ENCODE measurements around the gene ACER3.

DNA sequence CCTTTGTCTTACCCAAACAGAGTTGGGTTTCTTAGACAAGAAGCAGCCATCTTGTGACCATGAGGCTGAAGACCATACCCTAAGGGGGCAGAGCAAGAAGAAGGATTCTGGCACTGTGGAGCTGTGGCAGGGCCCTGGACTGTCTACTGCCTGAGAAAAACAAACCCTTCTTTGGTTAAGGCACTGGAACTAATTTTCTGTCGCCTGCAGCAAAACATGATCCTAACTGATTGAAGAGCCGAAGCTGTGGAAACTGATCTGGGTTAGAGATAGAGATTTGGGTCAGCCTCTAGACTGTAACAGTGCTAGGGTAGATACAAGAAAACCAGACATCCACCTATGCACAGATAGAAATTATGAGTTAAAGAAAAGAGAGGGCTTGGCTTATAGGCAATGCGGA lies 11.3 kb upstream of the ACER3 start:
- TF ChIP-seq, protein P1, sequence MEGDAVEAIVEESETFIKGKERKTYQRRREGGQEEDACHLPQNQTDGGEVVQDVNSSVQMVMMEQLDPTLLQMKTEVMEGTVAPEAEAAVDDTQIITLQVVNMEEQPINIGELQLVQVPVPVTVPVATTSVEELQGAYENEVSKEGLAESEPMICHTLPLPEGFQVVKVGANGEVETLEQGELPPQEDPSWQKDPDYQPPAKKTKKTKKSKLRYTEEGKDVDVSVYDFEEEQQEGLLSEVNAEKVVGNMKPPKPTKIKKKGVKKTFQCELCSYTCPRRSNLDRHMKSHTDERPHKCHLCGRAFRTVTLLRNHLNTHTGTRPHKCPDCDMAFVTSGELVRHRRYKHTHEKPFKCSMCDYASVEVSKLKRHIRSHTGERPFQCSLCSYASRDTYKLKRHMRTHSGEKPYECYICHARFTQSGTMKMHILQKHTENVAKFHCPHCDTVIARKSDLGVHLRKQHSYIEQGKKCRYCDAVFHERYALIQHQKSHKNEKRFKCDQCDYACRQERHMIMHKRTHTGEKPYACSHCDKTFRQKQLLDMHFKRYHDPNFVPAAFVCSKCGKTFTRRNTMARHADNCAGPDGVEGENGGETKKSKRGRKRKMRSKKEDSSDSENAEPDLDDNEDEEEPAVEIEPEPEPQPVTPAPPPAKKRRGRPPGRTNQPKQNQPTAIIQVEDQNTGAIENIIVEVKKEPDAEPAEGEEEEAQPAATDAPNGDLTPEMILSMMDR (IDR thresholded peaks at IDR 0.05; ENCODE audit: low read depth, low read length, missing input control) = no peak
- TF ChIP-seq YY1 (IDR thresholded peaks at IDR 0.05) (no peak), JUND (IDR thresholded peaks at IDR 0.05) (no peak), FOXA1 (IDR thresholded peaks at IDR 0.05) (no peak), HNF4G (IDR thresholded peaks at IDR 0.05) (no peak), TAF1 (conservative IDR thresholded peaks at IDR 0.05) (no peak)
- TF ChIP-seq, protein P2, sequence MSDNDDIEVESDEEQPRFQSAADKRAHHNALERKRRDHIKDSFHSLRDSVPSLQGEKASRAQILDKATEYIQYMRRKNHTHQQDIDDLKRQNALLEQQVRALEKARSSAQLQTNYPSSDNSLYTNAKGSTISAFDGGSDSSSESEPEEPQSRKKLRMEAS (IDR thresholded peaks at IDR 0.05) = no peak
- TF ChIP-seq, protein P3, sequence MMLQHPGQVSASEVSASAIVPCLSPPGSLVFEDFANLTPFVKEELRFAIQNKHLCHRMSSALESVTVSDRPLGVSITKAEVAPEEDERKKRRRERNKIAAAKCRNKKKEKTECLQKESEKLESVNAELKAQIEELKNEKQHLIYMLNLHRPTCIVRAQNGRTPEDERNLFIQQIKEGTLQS (IDR thresholded peaks at IDR 0.05) = no peak
- TF ChIP-seq, protein P4, sequence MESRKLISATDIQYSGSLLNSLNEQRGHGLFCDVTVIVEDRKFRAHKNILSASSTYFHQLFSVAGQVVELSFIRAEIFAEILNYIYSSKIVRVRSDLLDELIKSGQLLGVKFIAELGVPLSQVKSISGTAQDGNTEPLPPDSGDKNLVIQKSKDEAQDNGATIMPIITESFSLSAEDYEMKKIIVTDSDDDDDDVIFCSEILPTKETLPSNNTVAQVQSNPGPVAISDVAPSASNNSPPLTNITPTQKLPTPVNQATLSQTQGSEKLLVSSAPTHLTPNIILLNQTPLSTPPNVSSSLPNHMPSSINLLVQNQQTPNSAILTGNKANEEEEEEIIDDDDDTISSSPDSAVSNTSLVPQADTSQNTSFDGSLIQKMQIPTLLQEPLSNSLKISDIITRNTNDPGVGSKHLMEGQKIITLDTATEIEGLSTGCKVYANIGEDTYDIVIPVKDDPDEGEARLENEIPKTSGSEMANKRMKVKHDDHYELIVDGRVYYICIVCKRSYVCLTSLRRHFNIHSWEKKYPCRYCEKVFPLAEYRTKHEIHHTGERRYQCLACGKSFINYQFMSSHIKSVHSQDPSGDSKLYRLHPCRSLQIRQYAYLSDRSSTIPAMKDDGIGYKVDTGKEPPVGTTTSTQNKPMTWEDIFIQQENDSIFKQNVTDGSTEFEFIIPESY (IDR thresholded peaks at IDR 0.05) = no peak

Measured in liver (tissue), 3 donors.